NCI-H2227 (cell line): ENCODE measurements around the gene GDF9.
A peak's percentile ranks its signal among the peaks of the same experiment; 100 is the strongest.
"Not testable (repeated sequence)": the region's sequence is repeated elsewhere in the genome, so short reads cannot be mapped to it uniquely, and the experiment has no call there.

Source experiments
- DNase-seq: peaks from one replicate; lab custom pipeline; 2025; ENCODE audit not compliant: unreplicated experiment; lab: John Stamatoyannopoulos, UW

GDF9 gene

GRCh38 chr5:132873119-132873929, 7.1 kb upstream of the GDF9 start, which contains the start of gene LEAP2:
TSS of gene LEAP2 (plus strand) at chr5:132873668. CDS start at chr5:132873695, 27 bp downstream.
- DNase-seq, result no peak

GRCh38 chr5:132872788-132873118, 6.5 kb upstream of the GDF9 start:
- DNase-seq, result no peak

- no peak for DNase-seq
These were observed 5.4 kb upstream of the GDF9 start for GRCh38 chr5:132871459-132872284.

GRCh38 chr5:132870801-132871200, 4.5 kb upstream of the GDF9 start:
- no peak for DNase-seq

- no peak for DNase-seq
These were observed 2.5 kb upstream of the GDF9 start for GRCh38 chr5:132868754-132869153.

GRCh38 chr5:132867046-132867451, 780 bp upstream of the GDF9 start:
- DNase-seq, result no peak

GRCh38 chr5:132865668-132866341, 464 bp downstream of the GDF9 start:
- peak; percentile 18 for DNase-seq

- no peak for DNase-seq
These were observed 5.5 kb downstream of the GDF9 start for GRCh38 chr5:132860742-132861141.

- DNase-seq, result no peak
These were observed 6.3 kb downstream of the GDF9 start for GRCh38 chr5:132859889-132860437.

GRCh38 chr5:132856011-132856410, 10.3 kb downstream of the GDF9 start:
- DNase-seq, result no peak

- not testable (repeated sequence) for DNase-seq
These were observed 11.3 kb downstream of the GDF9 start for GRCh38 chr5:132854992-132855391.

GRCh38 chr5:132854301-132854700, 12.0 kb downstream of the GDF9 start:
- DNase-seq, result no peak

- no peak for DNase-seq
These were observed 12.5 kb downstream of the GDF9 start for GRCh38 chr5:132853790-132854189.

GRCh38 chr5:132853323-132853722, 12.9 kb downstream of the GDF9 start:
- DNase-seq, result no peak

- DNase-seq, result no peak
These were observed 16.2 kb downstream of the GDF9 start for GRCh38 chr5:132850066-132850465.

- no peak for DNase-seq
These were observed 16.9 kb downstream of the GDF9 start for GRCh38 chr5:132849347-132849746.

- DNase-seq, result no peak
These were observed 18.0 kb downstream of the GDF9 start for GRCh38 chr5:132848270-132848669.

GRCh38 chr5:132841305-132841704, 25.0 kb downstream of the GDF9 start:
- DNase-seq, result no peak

GRCh38 chr5:132840896-132841295, 25.4 kb downstream of the GDF9 start:
- no peak for DNase-seq

GRCh38 chr5:132840313-132840712, 26.0 kb downstream of the GDF9 start:
- no peak for DNase-seq
